Thyroid gland (tissue), 4 donors: Measurements from ENCODE around the gene TCF3.
"Not testable (repeated sequence)": the region's sequence is repeated elsewhere in the genome, so short reads cannot be mapped to it uniquely, and the experiment has no call there.

Experiments
- CTCF ChIP-seq, 6 experiments: fragments of 200-600 bp in 3 of 6; fragments of 450-650 bp in 3 of 6; sonication (generic) in 3 of 6; IDR thresholded peaks; one replicate each; pipeline ENCODE4 v1.5.1; 2016 to 2019; ENCODE audit warnings: antibody characterized with exemption in 6 of 6, mild to moderate bottlenecking in 2 of 6, inconsistent platforms in 1 of 6, moderate library complexity in 1 of 6
- POLR2A ChIP-seq, 2 donors: fragments of 450-650 bp; IDR thresholded peaks; one replicate each; pipeline ENCODE4 v1.6.1; 2017; ENCODE audit warnings: antibody characterized with exemption in 2 of 2, mild to moderate bottlenecking in 2 of 2, moderate library complexity in 1 of 2

GRCh38 chr19:1695481-1695880, 43.1 kb upstream of the TCF3 start:
- TF ChIP-seq POLR2A, CTCF (IDR thresholded peaks at IDR 0.05): not testable (repeated sequence)
